ENCODE data around the gene CDK14.
A peak's percentile ranks its signal among the peaks of the same experiment; 100 is the strongest.

CDK14 gene

GRCh38 chr7:91079487-91079886 lies 483.4 kb downstream of the CDK14 start:
- DNase-seq = no peak

GRCh38 chr7:91080351-91080750 lies 484.2 kb downstream of the CDK14 start:
- no peak for DNase-seq

GRCh38 chr7:91082038-91082437 lies 485.9 kb downstream of the CDK14 start:
- no peak for DNase-seq

GRCh38 chr7:91082852-91083495 lies 486.9 kb downstream of the CDK14 start:
- no peak for DNase-seq

GRCh38 chr7:91083855-91084644 lies 487.9 kb downstream of the CDK14 start:
- DNase-seq = peak; percentile 51

- peak; percentile 7 for DNase-seq
These were observed 489.1 kb downstream of the CDK14 start for GRCh38 chr7:91085175-91085574.

GRCh38 chr7:91086200-91086599 lies 490.1 kb downstream of the CDK14 start:
- no peak for DNase-seq

GRCh38 chr7:91088156-91088555 lies 492.0 kb downstream of the CDK14 start:
- no peak for DNase-seq

GRCh38 chr7:91088691-91089090 lies 492.6 kb downstream of the CDK14 start:
- DNase-seq = no peak

- DNase-seq = no peak
These were observed 493.4 kb downstream of the CDK14 start for GRCh38 chr7:91089382-91089963.

- no peak for DNase-seq
These were observed 494.6 kb downstream of the CDK14 start for GRCh38 chr7:91090684-91091083.

- no peak for DNase-seq
These were observed 495.5 kb downstream of the CDK14 start for GRCh38 chr7:91091631-91092030.

- DNase-seq = no peak
These were observed 497.1 kb downstream of the CDK14 start for GRCh38 chr7:91093181-91093580.

GRCh38 chr7:91098566-91098965 lies 502.4 kb downstream of the CDK14 start:
- DNase-seq = no peak

- no peak for DNase-seq
These were observed 507.2 kb downstream of the CDK14 start for GRCh38 chr7:91103363-91103762.

GRCh38 chr7:91107460-91107859 lies 511.3 kb downstream of the CDK14 start:
- no peak for DNase-seq

GRCh38 chr7:91109200-91109599 lies 513.1 kb downstream of the CDK14 start:
- DNase-seq = no peak

GRCh38 chr7:91112902-91113341 lies 516.8 kb downstream of the CDK14 start:
- no peak for DNase-seq

- no peak for DNase-seq
These were observed 518.1 kb downstream of the CDK14 start for GRCh38 chr7:91114232-91114631.

- no peak for DNase-seq
These were observed 530.6 kb downstream of the CDK14 start for GRCh38 chr7:91126762-91127161.

GRCh38 chr7:91127325-91127724 lies 531.2 kb downstream of the CDK14 start:
- DNase-seq = no peak

- DNase-seq = no peak
These were observed 531.8 kb downstream of the CDK14 start for GRCh38 chr7:91127959-91128358.

GRCh38 chr7:91128683-91129348 lies 532.7 kb downstream of the CDK14 start:
- DNase-seq = no peak

- DNase-seq = no peak
These were observed 539.2 kb downstream of the CDK14 start for GRCh38 chr7:91135300-91135699.
